ENCODE data around the gene SLC7A9.

The SLC7A9 gene

DNA sequence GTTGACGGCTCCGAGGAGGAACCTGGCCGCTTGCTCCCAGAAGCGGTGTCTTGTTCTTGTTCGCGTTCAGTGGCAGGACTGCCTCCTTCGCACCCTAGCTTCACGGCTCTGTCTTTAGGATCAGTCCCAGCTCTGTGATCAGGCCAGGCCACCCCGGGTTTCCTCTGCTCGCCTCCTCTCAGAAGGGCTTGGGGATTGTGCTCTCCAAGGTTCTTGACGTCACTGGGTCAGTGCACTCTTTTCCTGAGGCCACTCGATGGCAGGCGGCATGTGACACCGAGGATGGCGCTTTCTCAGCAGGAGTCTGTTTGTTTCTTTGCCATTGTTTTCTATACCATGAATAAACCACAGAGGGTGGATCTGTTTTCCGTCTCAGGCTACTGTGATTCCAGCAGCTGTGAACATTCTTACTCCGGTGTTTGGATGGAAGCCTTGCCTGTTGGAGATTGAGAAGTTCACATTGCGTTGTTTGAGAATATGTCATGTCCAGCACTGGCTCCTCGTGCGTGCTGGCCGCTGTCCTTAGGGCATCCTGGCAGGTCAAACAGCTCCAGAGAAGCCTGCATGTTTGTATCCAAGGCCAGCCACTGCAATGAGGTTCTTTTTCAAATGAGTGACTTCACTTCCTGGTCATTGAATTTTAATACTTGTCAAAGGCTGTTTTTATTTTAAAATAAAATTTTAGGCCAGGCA is 44.5 kb downstream of the SLC7A9 start:
- no peak for DNase-seq (ENCODE audit: low spot score)

DNA sequence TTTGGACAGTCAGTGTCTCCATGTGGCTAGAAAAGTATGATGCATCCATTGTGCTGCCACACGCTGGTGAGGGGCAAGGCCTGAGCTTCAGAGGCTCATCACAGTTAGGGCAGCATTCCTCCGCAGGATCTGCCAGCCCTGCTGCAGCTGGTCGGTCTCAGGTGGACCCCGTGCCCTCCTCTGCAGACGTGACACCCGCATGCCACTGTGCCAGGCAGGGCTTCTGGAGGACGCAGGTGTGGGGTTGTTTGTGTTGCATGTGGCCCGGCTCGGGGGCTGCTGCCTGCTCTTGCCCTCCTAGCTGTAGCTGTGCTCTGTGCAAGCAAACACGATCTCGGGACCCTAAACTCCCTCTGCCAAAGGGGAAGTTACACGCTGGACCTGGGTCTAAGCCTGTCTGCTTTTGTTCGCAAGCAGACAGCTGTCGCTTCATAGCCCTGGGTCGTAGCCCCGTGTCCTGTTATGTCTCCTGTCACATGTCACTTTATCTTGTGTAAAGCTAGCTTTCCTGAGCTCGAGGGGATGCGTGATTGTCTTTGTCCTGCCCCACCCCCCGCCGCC is 45.3 kb downstream of the SLC7A9 start:
- DNase-seq (ENCODE audit: low spot score): no peak

GRCh38 chr19:32823747-32824102 is 45.8 kb downstream of the SLC7A9 start:
- DNase-seq (ENCODE audit: low spot score): no peak

GRCh38 chr19:32822916-32823746 is 46.4 kb downstream of the SLC7A9 start:
- no peak for DNase-seq (ENCODE audit: low spot score)

- DNase-seq (ENCODE audit: low spot score): no peak
Measured at GRCh38 chr19:32819419-32820400, 49.9 kb downstream of the SLC7A9 start.

GRCh38 chr19:32818536-32818935 is 51.0 kb downstream of the SLC7A9 start:
- no peak for DNase-seq (ENCODE audit: low spot score)

- no peak for DNase-seq (ENCODE audit: low spot score)
Measured at GRCh38 chr19:32817569-32818476, 51.7 kb downstream of the SLC7A9 start.

DNA sequence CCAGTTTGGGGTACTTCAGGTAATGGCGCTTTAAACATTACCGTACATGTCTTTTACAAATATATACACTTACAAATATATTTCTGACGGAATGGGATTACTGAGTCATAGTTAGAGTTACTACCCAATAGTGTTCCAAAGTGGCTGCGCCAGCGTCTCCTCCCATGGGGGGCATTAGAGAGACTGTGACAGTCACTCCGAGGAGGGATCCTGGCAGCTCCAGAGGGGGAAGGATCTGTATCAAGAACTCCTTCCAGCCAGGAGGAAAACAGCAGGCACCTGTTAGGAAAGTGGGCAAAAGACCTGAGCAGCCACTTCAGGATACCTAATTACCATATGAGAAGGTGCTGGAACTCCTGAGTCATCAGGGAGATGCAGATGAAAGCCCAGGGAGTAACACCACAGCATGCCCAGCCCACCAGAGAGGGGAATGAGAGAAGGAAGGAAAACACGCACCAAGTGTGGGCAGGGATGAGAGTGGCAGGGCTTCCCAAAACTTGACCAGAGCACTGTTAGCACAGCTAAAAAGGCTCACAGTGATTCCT is 52.9 kb downstream of the SLC7A9 start:
- no peak for DNase-seq (ENCODE audit: low spot score)

DNA sequence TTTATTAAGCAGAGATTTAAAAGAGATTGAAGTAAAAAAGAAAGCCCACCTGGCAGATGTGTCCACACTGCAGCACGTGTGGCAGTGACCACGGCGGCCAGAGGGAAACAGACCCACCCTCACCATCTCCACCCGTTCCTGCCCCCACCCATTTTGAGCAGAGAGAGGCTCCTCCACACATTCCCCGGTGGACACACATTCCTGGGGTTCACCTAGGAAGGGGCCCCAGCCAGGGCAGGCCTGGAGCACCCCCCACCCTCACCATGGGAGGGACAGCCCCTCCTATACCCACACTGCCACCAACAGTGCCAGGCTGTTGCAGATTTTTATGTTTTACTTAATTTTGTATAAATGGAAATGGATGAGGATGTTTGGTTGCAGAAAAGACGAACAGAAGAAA is 54.9 kb downstream of the SLC7A9 start:
- DNase-seq (ENCODE audit: low spot score): no peak

DNA sequence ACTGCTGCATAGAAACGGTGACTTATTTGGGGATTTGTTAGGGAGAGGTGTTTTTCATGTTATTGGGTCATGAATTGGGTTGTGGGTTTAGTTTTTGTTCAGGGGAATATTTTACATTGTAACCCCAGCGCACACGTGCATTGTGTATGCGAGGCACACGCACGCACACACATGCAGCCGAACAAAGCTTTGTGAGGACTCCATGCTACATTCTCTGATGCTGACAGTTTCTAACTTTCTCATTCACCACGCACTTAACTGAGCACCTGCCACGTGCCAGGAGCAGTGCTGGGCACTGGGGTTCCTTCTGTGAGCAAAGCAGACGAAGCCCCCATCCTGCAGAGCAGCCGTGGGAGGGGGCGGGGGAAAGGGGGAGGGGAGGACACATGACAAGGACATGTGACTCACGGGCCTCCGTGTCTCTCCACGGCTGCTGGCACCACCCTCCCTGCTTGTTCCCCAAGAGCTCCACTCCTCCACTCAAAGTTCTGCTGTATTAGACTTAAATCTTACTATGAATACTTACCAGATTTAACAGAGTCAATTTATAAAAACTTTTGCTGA is 55.6 kb downstream of the SLC7A9 start:
- no peak for DNase-seq (ENCODE audit: low spot score)

- no peak for DNase-seq (ENCODE audit: low spot score)
Measured at GRCh38 chr19:32812571-32812970, 57.0 kb downstream of the SLC7A9 start.

DNA sequence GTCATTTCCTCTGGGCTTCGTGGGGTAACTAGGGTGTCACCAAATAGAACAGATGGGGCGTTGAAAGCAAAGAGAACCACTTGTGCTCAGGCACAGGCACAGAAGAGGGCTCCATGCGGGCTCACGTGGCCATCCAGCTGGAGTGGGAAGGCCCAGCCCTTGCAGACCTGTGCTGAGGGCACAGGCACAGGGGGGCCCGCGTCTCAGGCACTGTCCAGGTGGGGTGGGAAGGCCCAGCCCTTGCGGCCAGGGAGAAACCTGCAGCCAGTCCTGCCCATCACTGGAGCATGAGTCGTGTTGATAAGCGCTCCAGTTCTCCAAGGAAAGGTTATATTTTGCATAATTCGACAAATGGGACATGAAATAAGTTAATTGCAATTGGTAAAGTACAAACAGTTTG is 57.5 kb downstream of the SLC7A9 start:
- no peak for DNase-seq (ENCODE audit: low spot score)

DNA sequence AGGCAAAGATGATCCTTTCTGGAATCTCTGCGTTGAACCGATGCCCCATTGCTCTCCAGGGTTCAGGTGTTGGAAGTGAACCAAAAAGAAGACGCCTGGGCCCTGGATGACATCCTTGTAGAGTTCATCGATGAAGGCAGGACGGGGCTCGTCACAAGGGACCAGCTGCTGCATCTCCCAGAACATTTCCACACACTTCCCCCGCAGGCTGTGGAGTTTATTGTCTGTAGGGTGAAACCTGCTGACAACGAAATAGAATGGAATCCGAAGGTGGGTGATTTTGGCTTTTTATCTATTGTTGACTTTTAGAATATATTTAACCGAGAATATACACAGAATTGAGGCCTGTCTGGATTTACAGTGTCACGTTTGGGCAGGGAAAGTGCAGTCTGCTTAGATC is 58.4 kb downstream of the SLC7A9 start:
- DNase-seq (ENCODE audit: low spot score): no peak

DNA sequence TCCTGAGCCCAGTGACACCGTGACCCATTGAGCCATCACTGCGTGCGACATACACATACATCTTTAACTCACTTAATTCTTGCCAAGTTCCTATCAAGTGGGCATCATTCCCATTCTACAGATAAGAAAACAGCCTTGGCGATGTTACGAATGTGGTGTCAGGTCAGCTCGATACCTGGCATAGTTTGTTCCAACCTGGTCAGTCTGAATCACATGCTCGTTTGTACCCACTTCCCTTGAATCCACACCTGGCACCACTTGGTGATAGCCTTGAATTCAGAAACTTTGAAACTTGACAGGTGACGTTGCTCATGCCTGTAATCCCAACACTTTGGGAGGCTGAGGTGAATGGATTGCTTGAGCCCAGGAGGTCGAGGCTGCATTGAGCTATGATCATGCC is 59.1 kb downstream of the SLC7A9 start:
- DNase-seq (ENCODE audit: low spot score): no peak

- DNase-seq (ENCODE audit: low spot score): no peak
Measured at GRCh38 chr19:32809754-32810153, 59.8 kb downstream of the SLC7A9 start.

- DNase-seq (ENCODE audit: low spot score): no peak
Measured at GRCh38 chr19:32809254-32809653, 60.3 kb downstream of the SLC7A9 start.

DNA sequence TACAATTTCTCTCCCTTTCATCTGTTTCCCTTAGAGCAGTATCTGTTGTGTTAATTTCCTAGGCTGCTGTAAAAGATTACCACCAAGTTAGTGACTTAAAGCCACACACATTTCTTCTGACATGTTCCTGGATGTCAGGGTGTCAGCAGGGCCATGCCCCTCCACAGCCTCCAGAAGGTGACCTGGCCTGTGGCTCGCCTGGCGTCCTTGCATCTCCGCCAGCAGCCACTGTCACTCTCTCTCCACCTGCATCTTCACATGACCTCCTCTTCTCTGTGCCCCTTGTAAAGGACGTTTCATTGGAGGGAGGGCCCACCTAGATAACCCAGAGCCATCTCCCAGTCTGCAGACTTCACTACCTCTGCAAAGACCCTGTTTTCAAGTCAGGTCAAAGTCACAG is 61.3 kb downstream of the SLC7A9 start:
- DNase-seq (ENCODE audit: low spot score): no peak

GRCh38 chr19:32802840-32803239 is 66.7 kb downstream of the SLC7A9 start:
- no peak for DNase-seq (ENCODE audit: low spot score)

DNA sequence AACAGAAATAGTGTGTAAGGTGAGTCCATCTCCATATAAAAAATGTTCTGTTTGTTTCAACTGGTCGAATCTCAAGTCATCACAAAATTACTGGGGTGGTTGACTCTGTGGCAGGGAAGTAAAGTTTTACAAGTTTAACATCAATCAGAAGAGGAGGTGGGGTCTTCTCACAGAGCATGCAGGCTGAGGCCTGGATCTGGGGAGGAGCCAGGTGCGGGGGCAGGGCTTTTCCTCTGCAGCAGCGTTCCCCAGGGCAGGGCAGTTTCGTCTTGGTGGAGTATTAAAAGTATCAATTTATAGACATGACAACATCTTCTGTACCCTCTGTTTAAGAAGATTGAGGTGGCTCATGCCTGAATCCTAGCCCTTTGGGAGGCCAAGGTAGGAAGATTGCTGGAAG is 68.8 kb downstream of the SLC7A9 start:
- no peak for DNase-seq (ENCODE audit: low spot score)

GRCh38 chr19:32800191-32800590 is 69.4 kb downstream of the SLC7A9 start:
- DNase-seq (ENCODE audit: low spot score): no peak
